ENCODE data around the gene ALDH4A1.
A peak's percentile ranks its signal among the peaks of the same experiment; 100 is the strongest.

Gene ALDH4A1

DNA sequence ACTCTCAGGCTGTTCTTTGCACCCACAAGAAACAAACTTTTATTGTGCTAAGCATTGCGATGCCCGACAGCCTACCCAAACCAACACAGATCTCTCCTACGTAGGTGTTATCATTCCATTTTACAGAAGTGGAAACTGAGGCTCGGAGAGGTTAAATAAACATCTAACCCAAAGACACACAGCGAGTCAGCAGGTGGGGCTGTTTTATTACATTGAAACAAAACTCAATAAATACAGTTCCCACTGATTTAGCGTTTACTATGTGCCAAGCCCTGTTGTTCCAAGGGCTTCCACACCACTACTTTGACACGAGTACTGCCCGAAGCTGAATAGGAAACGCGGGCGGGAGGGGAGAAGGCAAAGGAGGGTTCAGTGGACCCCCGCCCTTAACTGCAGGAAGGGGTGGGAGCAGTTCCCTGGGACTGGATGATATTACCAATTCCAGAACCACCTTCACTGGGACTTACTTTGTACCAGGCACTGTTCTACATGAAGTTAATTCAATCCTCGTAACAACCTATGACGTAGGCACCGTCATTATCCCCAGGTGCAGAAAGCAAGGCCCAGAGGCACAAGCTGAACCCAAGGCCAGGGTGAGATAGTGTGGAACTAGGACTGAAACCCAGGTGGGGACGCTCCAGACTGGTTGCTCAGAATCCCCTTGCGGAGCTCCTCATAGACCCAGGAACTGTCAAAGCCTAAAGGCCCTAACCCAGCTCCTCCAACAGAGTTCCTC lies 19.3 kb upstream of the ALDH4A1 start:
- DNase-seq, result no peak

GRCh38 chr1:18920931-18921330 lies 18.6 kb upstream of the ALDH4A1 start:
- no peak for DNase-seq

GRCh38 chr1:18919956-18920355 lies 17.6 kb upstream of the ALDH4A1 start:
- no peak for DNase-seq

DNA sequence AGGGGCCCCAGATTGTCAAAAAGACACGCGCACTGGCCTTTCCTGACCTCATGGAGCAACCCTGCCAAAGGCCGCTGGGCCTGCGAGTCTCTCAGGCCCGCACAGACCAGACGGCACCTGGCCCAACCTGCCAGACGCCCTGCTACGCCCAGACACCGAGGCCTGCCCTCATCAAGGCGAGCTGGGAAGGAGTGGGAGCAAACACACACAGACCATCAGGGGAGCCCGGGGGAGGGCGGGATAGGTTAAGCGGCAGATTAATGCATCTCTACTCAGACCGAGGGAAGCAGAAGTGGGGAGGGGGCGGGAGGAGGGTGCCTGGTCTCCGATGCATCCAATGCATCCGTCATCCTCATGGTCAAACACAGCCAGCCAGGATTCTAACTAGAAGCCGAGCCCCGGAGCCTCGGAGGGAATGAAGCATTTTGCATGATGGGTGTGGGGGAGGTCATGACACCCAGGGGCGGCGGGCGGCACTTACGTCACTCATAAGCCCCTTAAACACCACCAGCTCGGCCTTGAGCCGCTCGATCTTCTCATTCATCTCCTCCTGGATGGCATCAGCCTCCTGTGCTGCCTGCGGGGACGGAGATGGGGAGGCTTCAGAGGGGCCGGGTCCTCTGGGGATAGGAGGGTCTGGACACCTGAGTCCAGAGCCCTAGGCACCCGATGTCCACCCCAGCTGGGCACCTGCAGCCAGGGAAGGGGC lies 17.0 kb upstream of the ALDH4A1 start:
- no peak for DNase-seq

- DNase-seq, result no peak
Measured at GRCh38 chr1:18918417-18918816, 16.1 kb upstream of the ALDH4A1 start.

- no peak for DNase-seq
Measured at GRCh38 chr1:18917071-18917799, 14.9 kb upstream of the ALDH4A1 start.

DNA sequence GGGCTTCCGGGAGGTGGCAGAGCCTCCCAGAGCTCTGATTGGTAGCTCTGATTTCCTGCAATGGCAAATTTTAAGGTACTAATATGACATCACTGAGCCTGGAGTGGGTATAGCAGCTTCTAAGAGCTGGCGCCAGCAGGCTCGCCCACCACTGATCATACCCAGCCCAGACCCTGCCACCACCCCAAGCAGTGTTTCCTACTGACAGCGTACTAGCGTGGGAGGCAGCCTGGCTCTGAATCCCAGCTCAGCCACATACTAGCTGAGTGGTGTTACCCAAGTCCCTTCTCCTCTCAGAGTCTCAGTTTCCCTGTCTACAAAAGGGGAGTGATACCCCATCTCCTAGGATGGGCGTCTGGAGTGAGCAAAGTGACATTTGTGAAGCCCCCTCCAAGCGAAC lies 13.0 kb upstream of the ALDH4A1 start:
- DNase-seq, result no peak

GRCh38 chr1:18913065-18913835 lies 10.9 kb upstream of the ALDH4A1 start:
- peak; percentile 81 for DNase-seq

- no peak for DNase-seq
Measured at GRCh38 chr1:18912550-18912949, 10.2 kb upstream of the ALDH4A1 start.

DNA sequence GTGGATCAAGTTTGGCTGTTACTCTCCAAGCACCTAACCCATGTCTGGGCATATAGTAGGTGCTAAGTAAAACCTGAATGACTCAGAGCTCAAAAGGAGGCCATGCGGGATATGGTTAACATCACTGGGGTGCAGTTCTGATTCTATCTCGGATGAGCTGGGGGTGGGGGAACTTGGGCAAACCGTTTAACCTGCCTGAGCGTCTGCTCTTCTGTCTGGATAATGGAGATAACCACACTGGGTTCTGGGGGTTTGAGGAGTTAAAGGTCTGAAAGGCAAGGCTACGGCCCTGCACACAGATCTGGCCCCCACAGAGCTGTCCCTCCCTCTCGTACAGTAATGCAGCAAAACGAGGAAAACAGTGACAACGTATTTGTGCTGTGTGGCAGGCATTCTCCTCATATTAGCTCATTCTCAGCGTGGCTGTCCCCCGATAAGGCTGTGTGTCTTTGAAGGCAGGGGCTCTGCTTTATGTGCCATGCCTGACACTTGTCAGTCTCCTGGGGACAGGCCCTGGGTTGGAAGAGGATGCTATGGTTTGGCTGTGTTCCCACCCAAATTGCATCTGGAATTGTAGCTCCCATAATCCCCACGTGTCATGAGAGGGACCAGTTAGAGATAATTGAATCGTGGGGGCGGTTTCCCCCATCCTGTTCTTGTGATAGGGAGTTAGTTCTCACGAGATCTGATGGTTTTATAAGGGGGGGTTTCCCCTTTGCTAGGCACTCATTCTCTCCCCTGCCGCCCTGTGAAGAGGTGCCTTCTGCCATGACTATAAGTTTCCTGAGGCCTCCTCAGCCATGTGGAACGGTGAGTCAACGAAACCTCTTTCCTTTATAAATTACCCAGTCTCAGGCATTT lies 6.8 kb upstream of the ALDH4A1 start:
- peak; percentile 46 for DNase-seq

DNA sequence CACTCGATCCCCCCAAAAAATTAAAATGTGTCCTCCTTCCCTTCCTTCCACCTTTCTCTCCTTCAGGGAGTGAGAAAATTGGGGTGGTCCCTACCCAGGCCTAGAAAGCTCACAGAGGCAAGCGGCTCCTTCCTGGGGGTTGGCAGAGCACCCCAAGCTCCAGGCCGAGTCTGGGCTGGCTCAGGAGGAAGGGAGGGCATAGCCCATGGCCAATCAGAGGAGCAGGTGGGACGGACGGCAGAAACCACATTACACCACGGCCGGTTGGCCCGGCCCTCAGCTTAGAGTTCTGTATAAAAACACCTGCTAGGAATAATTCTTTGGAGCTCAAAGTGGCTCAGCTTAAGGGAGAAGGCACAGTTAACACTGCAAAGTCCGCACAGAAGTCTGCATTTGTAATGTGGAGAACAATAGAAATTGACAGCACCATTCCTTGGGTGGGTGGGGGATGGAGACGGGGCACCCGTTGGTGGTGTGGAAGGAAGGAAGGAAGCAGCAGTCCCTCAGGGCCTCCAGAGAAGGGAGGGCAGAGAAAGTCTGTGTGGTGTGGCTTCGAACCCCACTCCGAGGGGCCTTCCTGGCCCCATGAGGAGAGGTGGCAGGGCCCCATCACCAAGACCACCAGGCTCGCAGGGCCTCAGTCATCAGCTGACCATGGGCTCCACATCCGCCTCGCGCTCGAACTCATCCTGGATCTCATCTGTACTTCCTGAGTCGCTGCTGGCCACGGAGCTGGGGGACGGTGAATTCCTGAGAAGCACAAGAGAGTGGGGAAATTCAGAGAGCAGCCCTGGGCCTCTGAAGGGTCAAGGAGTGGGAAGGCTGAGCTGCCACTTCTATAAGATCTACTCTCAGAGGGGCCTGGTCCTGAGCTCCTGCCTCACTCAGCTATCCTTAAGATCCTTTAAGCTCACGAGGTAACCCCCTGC lies 5.8 kb upstream of the ALDH4A1 start:
- DNase-seq, result no peak

DNA sequence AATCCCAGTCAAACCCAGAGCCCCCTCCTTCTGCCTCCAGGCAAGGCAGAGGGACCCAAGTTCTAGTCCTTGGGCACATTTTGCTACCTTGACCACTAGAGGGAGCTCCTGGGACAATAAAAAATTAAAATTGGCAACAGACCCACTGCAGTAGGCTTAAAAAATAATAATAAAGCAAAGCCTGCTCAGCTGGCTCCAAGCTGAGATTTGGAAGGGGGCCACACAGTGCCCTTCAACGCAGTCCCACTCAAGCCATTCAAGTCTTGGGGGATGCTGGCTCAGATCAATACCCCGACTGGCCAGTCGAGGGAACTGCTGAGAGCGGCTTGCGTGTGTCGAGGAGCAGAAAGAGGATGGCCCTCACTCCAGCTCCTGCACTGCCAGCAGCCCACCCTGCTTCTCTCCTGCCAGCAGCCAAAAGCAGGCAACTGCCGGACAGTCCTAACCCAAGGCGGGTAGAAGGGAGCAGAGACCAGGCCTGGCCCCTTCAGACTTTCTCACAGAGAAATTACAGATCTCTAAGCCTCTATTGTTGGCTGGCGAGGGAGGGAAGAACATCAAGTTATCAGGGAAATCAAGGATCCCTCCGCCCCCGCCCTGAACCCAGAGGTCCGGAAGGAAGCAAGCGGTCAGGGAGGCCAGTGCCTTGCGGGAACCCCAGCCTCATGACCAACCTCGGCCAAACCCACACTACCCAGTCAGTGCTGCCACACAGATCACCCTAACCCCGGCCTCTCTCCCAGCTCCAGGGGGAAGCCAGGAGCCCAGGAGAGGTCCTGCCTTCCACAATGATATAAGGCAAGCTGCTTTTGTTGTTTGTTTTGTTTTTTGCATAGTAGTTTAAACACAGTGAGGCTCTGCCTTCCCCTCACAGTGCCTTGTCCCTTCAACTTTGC lies 4.9 kb upstream of the ALDH4A1 start:
- peak; percentile 70 for DNase-seq

DNA sequence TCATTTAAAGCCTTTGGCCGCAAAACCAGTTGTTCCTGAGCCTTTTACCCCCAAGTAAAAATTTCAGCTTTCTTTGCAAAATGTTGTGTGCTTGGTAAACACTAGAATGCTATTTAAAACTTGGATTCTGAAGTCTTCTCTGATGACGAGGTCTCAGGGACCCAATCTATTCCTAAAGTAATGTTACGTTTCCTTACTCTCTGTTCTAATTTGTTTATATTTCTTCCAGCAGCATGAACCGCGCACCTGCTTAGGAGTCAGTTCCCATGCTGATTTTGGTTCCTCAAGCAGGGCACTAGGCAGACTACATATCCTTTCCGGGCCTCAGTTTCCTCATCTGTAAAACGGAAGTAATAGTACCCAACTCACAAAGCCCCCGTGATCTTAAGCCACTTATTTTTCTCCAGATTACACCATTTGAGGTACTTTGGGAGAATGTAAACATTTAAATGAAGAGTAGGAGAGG lies 969 bp upstream of the ALDH4A1 start:
- no peak for DNase-seq

DNA sequence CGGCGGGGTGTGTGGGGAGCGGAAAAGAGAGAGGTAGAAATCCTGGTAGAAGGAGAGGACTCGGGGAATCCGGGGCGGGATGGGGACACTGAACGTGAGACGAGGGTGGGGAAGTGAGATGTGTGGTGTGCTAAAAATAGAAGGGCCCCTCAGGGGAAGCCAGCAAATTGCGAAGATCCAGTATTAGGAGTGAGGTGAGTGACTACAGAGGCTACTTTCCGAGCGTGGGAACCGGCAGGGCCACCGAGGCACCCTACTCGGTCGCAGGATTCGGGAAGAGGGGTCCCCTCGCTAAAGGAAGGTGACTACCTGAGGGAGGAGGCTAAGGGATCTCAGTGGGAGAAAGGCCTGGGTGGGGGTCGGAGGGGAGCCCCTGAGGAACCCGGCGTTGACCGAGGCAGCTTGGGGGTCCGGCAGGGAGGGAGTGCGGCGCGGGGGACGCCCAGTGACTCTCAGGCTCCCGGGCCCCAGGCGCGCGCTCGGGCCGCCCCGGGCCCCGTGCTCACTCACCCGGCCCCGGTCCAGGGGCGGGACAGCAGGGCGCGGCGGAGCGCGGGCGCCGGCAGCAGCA lies 318 bp downstream of the ALDH4A1 start:
- no peak for DNase-seq

GRCh38 chr1:18901147-18901951 lies 1.0 kb downstream of the ALDH4A1 start:
- DNase-seq, result no peak

- no peak for DNase-seq
Measured at GRCh38 chr1:18900303-18900841, 2.0 kb downstream of the ALDH4A1 start.

DNA sequence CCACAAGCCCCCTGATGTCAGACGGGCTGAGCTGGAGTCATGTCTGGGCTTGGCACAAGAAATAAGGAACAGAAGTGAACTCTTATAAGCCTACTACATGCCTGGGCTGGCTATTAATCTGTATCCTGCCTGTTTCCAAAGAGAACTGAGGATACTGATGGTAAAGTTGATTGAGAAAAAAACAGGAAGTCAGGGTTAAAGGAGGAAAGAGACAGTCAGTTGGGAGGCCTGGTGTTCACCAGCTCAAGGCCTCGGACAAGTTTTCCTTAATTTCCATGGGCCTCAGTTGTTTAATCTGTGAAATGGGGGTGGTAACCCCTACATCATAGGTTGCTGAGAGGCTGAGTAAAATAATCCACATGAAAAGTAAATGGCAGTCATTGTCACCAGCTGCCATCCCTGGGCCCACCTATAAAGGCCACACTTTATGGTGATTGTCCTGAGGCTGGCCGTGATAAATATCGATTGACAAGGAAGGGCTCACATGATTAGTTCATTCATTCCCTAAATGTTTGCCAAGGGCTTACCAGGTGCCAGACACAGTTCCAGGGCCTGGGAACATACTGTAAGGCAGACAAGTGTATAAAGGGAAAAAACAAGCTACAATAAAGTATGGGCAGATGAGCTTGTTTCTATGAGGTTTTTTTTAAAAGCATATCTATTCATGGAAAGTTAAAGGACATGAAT lies 2.8 kb downstream of the ALDH4A1 start:
- DNase-seq, result no peak

DNA sequence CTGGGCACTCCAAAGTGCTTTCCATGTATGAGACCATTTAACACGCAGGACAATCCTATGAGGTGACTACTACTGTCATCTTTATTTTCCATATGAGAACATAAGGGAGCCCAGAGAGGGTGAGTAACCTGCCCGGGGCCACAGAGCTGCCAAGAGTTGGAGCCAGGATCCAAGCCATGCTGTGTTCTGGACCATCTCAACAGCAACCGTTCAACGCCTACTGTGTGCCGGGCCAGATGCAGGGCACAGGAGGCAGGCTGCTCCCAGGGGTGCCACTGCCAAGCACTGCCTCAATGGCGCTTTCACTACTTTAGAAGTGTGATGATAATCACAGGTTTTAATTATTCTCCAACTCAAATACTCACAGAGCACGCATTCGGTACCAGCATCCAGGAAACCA lies 3.8 kb downstream of the ALDH4A1 start:
- no peak for DNase-seq
